ENCODE measurements around the gene MTMR10.

- TF ChIP-seq POLR2A (IDR thresholded peaks at IDR 0.05; ENCODE audit: low read depth, low read length) = no peak
- TF ChIP-seq POLR2AphosphoS5 (IDR thresholded peaks at IDR 0.05; ENCODE audit: low read depth, low read length) = no peak
- TF ChIP-seq TAF1 (IDR thresholded peaks at IDR 0.05; ENCODE audit: low read depth, low read length) = no peak
- no peak for TF ChIP-seq SPI1 (IDR thresholded peaks at IDR 0.05; ENCODE audit: low read depth, low read length)
- TF ChIP-seq PAX5 (IDR thresholded peaks at IDR 0.05; ENCODE audit: insufficient read depth, low read length, severe bottlenecking) = no peak
- TF ChIP-seq POU2F2 (IDR thresholded peaks at IDR 0.05; ENCODE audit: low read depth, low read length) = no peak
Observed at GRCh38 chr15:30973379-30973778, 18.0 kb downstream of the MTMR10 start.

Data from GM12891 (cell line).